G401.6 (cell line): ENCODE data around the gene KIF23.

Experiments used
- FAIRE-seq: peaks from 2 replicates; lab custom pipeline; 2012; peaks lifted over from hg19 to GRCh38; lab: Jason Lieb, UNC

Gene KIF23

DNA sequence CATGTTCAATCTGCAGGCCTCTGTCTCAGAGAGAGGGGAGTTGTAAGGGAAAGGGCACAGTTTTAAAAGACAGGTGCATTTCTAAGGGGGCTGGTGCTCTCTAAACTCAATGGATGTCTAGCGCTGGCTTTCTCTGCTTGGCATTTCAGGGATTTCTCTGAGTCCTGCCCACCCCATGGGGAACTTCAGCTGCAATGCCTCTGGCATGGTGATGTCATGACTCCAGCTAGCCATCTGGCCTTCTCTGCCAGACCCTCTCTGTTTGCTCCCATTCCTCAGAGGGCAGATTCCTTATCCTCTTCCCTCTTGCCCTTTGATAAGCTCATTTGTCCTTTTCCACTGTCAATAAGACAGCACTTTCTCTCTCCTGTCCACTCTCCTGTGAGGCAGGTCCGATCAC, 79.3 kb downstream of the KIF23 start:
- FAIRE-seq, result no peak

GRCh38 chr15:69496001-69496400, 81.9 kb downstream of the KIF23 start:
- no peak for FAIRE-seq

- FAIRE-seq, result no peak
These were observed 82.9 kb downstream of the KIF23 start for GRCh38 chr15:69497076-69497475.

DNA sequence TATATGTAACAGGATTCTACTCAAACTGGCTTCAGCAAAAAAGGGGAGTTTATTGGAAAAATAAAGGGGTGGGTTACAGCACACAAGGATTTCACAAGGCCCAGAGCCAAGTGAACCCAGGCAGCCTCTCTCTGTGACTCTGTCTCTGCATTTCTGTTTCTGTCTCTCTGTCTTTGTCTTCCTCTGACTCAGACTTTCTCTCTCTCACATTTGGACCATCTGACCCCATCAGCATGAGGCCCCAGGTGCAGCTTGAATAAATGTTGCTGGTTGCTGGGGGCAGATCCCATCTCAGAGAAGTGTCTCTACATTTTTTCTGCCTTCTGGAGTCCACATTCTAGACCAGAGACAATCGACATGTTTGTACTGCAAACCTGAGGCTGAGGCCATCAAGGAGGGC, 83.5 kb downstream of the KIF23 start:
- no peak for FAIRE-seq
